ENCODE measurements around the gene PITX3. TPM values are rescaled to one million over a fixed set of nuclear protein-coding genes. Genes with fewer than 3 reads are reported as not detected.

The PITX3 gene
- total RNA-seq, 4 donors from 2014 or later, result not detected

DNA sequence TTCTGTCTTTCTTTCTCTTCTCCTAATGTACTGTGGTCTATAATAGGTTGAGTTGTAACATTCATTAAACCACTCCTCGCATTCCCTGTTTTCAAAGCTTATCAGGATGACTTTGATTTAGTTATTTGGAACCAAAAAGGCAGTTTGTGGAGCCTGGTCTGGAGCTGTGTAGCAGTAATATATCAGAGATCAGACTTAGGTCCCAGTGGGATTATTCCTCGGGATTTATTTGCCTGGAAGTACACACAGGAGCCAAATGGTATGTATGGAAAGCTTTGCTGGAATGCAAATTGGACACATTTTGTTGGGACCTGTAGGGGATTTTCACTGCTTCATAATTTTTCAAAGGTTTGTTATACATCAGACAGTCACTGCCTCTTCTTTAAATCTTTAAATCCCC, 44.9 kb upstream of the PITX3 start:
- 51 to 74% methylated on average over 2 of the region's 2 CpGs for WGBS, 2 donors
- no peak for TF ChIP-seq EP300 (IDR thresholded peaks at IDR 0.05)
- TF ChIP-seq, protein P1, sequence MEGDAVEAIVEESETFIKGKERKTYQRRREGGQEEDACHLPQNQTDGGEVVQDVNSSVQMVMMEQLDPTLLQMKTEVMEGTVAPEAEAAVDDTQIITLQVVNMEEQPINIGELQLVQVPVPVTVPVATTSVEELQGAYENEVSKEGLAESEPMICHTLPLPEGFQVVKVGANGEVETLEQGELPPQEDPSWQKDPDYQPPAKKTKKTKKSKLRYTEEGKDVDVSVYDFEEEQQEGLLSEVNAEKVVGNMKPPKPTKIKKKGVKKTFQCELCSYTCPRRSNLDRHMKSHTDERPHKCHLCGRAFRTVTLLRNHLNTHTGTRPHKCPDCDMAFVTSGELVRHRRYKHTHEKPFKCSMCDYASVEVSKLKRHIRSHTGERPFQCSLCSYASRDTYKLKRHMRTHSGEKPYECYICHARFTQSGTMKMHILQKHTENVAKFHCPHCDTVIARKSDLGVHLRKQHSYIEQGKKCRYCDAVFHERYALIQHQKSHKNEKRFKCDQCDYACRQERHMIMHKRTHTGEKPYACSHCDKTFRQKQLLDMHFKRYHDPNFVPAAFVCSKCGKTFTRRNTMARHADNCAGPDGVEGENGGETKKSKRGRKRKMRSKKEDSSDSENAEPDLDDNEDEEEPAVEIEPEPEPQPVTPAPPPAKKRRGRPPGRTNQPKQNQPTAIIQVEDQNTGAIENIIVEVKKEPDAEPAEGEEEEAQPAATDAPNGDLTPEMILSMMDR (IDR thresholded peaks at IDR 0.05), result no peak
- TF ChIP-seq POLR2A (IDR thresholded peaks at IDR 0.05), result no peak
- no peaks in the 10 kb centered on the region for H3K36me3 ChIP-seq

GRCh38 chr10:102285133-102285532, 43.8 kb upstream of the PITX3 start:
- DNase-seq (ENCODE audit: low spot score in 2 of 2), result no peak
- H3K9me3 ChIP-seq, result no peaks in the 10 kb centered on the region
- peaks cover 2 to 17% (median 11%) of the 10 kb centered on the region in 4 donors for H3K4me1 ChIP-seq
- no peaks in the 10 kb centered on the region for H3K27me3 ChIP-seq
- WGBS, 2 donors, result 93 to 100% methylated on average over 2 of the region's 2 CpGs
- H3K36me3 ChIP-seq, result no peaks in the 10 kb centered on the region
- H3K4me3 ChIP-seq, result no peak overlapping the region
- TF ChIP-seq POLR2A (IDR thresholded peaks at IDR 0.05) (no peak), EP300 (IDR thresholded peaks at IDR 0.05) (no peak)
- TF ChIP-seq, protein P1 (IDR thresholded peaks at IDR 0.05), result no peak
- no peak overlapping the region for H3K27ac ChIP-seq

More for the DNA sequence above, 44.9 kb upstream of the PITX3 start:
- H3K27ac ChIP-seq, result no peak overlapping the region
- H3K4me1 ChIP-seq, result peaks cover 0 to 7% (median under 1%) of the 10 kb centered on the region in 4 donors
- no peaks in the 10 kb centered on the region for H3K27me3 ChIP-seq
- no peaks in the 10 kb centered on the region for H3K9me3 ChIP-seq
- DNase-seq (ENCODE audit: low spot score in 2 of 2), result no peak
- no peak overlapping the region for H3K4me3 ChIP-seq

DNA sequence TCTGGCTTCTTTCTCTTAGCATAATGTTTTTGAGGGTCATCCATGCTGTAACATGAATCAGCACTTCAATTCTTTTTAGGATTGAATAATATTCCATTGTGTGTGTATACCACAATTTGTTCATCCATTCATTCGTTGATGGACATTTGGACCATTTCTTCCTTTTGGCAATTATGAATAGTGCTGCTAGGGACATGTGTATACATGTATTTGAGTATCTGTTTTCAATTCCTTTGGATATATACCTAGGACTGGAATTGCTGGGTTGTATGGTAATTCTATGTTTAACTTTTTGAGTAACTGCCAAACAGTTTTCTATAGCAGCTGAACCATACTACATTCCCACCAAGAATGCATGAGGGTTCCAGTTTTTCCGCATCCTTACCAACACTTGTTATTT, 43.2 kb upstream of the PITX3 start:
- H3K4me3 ChIP-seq, result no peak overlapping the region
- 86% methylated on average over 2 of the region's 2 CpGs for WGBS, 2 donors
- TF ChIP-seq EP300 (IDR thresholded peaks at IDR 0.05) (no peak), POLR2A (IDR thresholded peaks at IDR 0.05) (no peak)
- TF ChIP-seq, protein P1 (IDR thresholded peaks at IDR 0.05), result no peak
- peaks cover 2 to 23% (median 11%) of the 10 kb centered on the region in 4 donors for H3K4me1 ChIP-seq
- DNase-seq (ENCODE audit: low spot score in 2 of 2), result no peak
- no peaks in the 10 kb centered on the region for H3K9me3 ChIP-seq
- H3K27ac ChIP-seq, result no peak overlapping the region
- H3K36me3 ChIP-seq, result no peaks in the 10 kb centered on the region
- no peaks in the 10 kb centered on the region for H3K27me3 ChIP-seq

GRCh38 chr10:102283890-102284289, 42.6 kb upstream of the PITX3 start:
- DNase-seq (ENCODE audit: low spot score in 2 of 2), result no peak
- H3K4me1 ChIP-seq, result peaks cover 2 to 25% (median 11%) of the 10 kb centered on the region in 4 donors
- no peak overlapping the region for H3K4me3 ChIP-seq
- no peaks in the 10 kb centered on the region for H3K9me3 ChIP-seq
- no peaks in the 10 kb centered on the region for H3K36me3 ChIP-seq
- H3K27ac ChIP-seq, result no peak overlapping the region
- TF ChIP-seq, protein P1 (IDR thresholded peaks at IDR 0.05), result no peak
- TF ChIP-seq EP300 (IDR thresholded peaks at IDR 0.05) (no peak), POLR2A (IDR thresholded peaks at IDR 0.05) (no peak)
- no peaks in the 10 kb centered on the region for H3K27me3 ChIP-seq
- WGBS, 2 donors, result 62 to 70% methylated on average over 2 of the region's 2 CpGs

GRCh38 chr10:102283488-102283887, 42.2 kb upstream of the PITX3 start:
- H3K4me1 ChIP-seq, result peaks cover 2 to 25% (median 11%) of the 10 kb centered on the region in 4 donors
- WGBS, 2 donors, result 67 to 80% methylated on average over 2 of the region's 2 CpGs
- no peaks in the 10 kb centered on the region for H3K27me3 ChIP-seq
- H3K36me3 ChIP-seq, result no peaks in the 10 kb centered on the region
- no peak for DNase-seq (ENCODE audit: low spot score in 2 of 2)
- H3K27ac ChIP-seq, result no peak overlapping the region
- H3K4me3 ChIP-seq, result no peak overlapping the region
- H3K9me3 ChIP-seq, result no peaks in the 10 kb centered on the region
- TF ChIP-seq, protein P1 (IDR thresholded peaks at IDR 0.05), result no peak
- TF ChIP-seq EP300 (IDR thresholded peaks at IDR 0.05) (no peak), POLR2A (IDR thresholded peaks at IDR 0.05) (no peak)
